Suppressor macrophage (primary cell): Measurements from ENCODE around the gene SLCO2B1.

Experiments used
- DNase-seq, 4 experiments: peaks; one replicate each; pipeline ENCODE4 v3.0.0-alpha.2; 2020 to 2022

The SLCO2B1 gene

DNA sequence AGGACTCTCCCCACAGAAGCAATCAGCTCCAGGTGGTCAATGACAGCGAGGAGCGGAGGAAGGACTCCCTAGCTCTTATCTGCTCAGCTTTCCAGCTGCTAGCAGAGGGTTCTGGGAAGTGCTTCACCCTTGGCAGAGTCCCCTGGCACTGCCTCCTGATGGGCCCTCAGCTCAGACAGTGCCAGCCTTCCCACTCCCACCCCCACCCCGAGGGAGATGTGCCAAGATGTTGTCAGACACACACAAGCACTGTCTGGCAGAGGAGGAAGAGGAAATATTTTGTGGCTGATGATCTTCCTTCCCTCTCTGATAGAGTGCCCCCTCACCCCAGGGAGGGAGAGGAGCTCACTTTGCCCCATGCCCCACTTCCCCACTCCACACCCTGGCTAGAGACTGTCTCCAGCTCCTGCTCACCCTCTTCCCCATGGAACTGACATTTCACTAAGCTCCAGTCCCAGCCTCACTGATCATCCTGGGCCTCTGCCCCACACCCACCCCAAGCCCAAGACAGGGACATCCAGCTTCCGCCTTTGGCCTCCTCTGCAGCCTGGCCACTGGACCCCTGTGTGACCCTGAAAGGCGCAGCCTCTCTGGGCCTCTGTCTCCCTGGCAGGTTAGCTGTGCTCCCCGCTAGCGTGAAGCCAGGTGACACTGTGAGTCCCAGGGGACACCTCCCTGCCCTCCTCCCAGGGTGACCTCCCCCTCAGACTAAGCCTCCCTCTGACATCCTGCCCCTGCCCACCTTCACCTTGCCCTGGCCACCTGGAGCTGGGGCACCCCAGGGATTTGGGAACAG is 44.5 kb downstream of the SLCO2B1 start:
- peak; percentile 79 to 90 (median 86) for DNase-seq

DNA sequence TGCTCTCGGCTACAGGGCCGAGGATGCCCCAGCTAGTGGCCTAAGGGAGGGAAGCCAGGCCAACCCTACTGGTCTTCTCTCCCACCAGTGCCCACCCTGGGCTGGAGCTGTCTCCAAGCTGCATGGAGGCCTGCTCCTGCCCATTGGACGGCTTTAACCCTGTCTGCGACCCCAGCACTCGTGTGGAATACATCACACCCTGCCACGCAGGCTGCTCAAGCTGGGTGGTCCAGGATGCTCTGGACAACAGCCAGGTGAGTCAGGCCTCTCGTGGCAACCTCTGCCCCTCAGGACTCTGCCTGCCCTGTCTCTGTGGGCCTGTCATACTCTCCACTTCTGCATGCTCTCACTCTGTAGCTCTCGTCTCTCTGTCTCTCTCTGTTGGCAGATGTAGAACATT is 45.5 kb downstream of the SLCO2B1 start:
- DNase-seq: no peak

DNA sequence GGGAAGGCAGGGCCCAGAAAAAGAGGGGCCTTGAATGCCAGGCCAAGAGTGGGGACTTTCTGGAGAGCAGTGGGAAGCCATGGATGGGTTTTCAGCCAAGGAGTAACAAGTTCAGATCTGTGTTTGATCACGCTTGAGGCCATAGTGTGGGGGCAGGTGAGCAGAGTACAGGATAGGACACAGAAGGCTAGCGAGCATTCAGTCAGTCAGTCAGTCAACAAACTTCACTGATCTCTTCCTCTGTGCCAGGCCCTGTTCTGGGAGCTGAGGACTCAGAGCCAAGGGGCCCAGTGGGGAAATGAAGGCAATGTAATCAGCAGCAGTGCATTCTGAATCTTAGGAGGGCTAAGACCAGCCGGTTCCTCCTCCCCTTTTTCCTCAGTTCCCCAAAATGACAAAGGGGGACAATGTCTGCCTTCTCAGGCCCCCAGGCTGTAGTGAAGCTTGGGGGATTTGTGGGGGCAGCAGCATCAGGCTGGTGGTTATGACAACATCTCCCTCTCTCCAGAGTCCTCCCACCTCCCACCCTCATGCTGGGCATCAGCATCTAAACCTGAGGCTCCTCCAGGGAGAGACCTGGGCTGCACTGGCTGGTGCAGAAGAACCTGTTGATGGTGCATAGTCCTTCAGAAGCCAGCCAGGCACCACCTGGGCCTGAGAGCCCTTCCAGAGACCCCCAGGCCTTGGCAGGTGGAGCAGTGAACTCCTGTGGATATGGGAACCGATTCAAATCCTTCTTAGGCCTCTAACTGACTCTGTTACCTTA is 46.8 kb downstream of the SLCO2B1 start:
- DNase-seq: no peak

- DNase-seq: no peak
Observed at GRCh38 chr11:75198278-75198973, 47.5 kb downstream of the SLCO2B1 start.

DNA sequence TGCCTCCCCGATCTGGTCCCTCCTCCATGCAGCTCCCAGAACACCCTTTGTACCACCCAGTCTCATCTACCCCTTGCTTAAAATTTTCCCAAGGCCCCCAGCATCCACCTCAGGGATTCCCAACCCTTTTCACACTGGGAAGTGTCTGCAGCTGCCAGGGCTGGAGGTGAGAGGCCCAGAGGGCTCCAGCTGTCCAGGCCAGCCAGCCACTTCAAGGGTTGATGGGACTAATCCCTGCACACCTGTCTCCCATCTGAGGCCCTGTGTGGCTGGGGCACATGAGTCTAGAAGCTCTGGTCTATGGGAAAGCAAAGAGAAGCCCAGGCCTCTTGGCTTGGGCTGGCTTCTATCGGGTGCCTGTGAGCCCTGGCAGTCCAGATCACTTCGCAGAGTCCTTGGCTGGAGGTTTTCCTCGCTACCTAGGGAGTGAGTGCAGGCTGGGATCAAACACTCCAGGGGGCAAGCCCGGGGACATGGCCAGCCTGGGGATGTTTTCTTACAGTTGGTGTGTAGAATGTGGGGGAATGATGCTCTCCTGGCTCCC is 48.6 kb downstream of the SLCO2B1 start:
- no peak for DNase-seq

- no peak for DNase-seq
Observed at GRCh38 chr11:75200051-75200450, 49.1 kb downstream of the SLCO2B1 start.

DNA sequence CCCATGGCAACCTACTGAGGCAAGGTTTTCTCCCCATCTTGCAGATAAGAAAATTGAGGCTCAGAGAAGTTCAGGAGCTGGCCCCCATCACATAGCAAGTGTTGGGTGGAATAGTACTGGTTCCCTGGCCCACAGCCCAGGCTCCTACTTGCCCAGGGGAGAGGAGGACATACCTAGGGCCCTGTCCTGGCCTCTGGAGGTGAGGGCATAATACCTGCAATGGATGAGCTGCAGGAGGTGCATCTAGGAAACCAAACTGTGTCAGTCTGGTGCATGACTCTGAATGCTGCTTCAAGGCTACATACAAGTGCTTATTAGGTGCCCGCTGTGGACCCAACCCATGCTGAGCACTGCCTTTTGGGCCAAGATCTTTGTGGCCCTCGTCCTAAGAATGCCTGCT is 49.6 kb downstream of the SLCO2B1 start:
- DNase-seq: no peak

DNA sequence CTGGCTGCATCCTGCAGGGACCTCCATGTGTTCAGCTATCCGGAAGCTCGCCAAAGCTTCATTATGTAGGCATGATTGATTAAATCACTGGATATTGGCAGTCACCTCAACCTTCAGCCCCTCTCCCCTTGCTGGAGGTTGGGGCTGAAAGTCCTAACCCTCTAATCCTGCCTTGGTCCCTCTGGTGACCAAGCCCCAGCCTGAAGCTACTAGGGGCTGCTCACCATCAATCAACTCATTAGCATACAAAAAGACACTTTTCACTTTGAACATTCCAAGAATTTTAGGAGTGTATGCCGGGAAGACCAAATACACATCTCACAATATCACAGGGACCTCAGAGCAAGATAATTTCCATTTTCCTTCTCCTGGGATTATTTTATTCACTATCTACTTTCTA is 50.9 kb downstream of the SLCO2B1 start:
- DNase-seq: no peak

GRCh38 chr11:75202195-75202594 is 51.3 kb downstream of the SLCO2B1 start:
- DNase-seq: no peak

- DNase-seq: no peak
Observed at GRCh38 chr11:75203138-75203537, 52.2 kb downstream of the SLCO2B1 start.

GRCh38 chr11:75203641-75204011 is 52.7 kb downstream of the SLCO2B1 start:
- peak in 1 of 4 experiments; percentile 14 for DNase-seq

DNA sequence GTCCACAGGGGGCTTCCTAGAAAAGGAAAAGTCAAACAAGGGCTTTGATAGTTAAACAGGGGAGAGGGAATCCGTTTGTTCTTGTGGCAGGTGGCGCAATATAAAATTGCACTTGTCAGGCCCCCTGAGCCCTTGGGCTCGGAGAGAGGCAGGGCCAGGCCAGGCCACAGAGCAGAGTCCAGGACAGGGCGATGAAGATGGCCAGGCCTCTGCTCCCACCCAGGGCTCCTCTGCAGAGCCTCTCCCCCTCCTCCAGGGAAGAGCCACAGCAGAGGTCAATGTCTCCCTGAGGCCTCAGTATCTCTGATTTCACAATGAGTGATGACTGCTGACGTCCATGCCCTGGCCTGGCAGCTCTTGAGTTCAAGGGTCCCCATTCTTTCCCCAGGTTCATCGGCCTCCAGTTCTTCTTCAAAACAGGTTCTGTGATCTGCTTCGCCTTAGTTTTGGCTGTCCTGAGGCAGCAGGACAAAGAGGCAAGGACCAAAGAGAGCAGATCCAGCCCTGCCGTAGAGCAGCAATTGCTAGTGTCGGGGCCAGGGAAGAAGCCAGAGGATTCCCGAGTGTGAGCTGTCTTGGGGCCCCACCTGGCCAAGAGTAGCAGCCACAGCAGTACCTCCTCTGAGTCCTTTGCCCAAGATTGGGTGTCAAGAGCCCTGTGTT is 53.2 kb downstream of the SLCO2B1 start:
- peak in 1 of 4 experiments; percentile 8 for DNase-seq

GRCh38 chr11:75204685-75205563 is 54.0 kb downstream of the SLCO2B1 start:
- DNase-seq: peak; percentile 90 to 95 (median 94)

- no peak for DNase-seq
Observed at GRCh38 chr11:75205564-75206020, 54.7 kb downstream of the SLCO2B1 start.

DNA sequence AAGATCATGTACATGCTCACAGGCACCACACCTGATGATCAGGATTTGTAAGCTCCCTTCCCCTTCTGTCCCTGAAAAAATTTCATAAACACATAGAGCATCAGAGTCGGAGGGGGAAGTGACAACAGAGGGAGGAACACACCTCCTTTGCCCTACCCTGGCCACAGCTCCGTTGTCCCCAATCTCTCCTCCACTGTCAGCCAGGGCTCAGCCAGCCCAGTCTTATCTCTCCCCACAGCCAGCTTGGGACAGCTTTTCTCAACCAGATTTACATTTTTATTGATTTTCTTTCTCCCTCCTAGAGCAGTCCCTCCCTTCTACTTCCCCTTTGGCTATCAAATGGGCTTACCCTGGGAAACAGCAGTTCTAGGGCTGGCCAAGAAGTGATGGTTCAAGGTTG is 57.5 kb downstream of the SLCO2B1 start:
- peak; percentile 28 to 48 (median 33) for DNase-seq

DNA sequence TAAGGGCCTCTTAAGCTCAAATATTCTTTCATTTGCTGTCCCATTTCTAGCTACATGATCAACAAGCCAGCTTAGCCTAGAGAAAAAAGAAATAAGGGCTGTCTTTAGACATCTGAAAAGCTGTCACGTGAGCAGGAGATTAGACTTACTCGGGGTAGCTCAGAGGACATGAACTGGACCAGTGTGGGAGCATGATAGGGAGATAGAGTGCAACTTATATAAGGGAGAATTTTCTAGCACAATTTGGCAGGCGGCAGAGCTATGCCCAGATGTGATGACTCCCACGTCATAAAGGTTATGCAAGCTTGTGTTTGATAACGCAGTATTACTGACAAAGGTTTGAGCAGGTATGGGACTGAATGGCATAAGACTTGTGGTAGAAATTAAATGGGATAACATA is 61.5 kb downstream of the SLCO2B1 start:
- no peak for DNase-seq

DNA sequence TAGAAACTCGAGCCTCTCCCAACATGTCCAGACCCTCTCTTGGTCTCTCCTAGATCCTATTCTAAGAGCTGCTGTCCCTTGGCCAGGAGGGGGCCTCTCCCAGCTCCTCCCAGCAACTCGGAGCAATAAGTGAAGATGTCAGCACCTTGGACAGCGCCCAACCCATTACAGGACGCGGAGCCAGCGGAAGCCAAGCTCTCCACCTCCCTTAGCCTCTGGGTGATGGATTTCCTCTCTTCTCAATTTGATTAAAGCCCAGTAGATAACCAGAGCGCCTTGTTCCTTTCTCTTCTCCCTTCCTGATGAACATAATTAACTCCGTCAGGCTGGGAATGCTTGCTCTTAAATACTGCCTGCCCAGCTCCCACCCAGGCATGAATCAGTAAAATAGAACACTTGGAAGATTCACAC is 63.5 kb downstream of the SLCO2B1 start:
- DNase-seq: peak; percentile 91 to 94 (median 92)

DNA sequence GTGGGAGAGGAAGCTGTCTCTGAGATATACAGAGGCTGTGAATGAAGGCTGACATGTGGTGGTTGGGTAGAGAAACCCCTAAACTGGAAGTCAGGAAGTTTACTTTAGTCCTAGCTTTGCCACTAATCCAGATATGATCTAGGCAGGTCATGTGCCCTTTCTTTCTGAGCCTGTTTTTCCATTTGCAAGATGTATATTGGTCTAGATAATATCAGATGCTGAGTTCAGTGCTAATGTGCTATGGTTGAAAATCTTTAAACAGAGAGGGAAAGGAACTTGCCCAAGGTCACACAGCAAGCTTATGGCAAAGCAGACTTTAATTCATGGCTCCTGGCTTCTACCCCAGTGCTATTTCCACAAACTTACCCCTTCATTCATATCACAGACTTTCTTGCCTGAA is 63.9 kb downstream of the SLCO2B1 start:
- DNase-seq: no peak

- no peak for DNase-seq
Observed at GRCh38 chr11:75219869-75220268, 69.0 kb downstream of the SLCO2B1 start.

DNA sequence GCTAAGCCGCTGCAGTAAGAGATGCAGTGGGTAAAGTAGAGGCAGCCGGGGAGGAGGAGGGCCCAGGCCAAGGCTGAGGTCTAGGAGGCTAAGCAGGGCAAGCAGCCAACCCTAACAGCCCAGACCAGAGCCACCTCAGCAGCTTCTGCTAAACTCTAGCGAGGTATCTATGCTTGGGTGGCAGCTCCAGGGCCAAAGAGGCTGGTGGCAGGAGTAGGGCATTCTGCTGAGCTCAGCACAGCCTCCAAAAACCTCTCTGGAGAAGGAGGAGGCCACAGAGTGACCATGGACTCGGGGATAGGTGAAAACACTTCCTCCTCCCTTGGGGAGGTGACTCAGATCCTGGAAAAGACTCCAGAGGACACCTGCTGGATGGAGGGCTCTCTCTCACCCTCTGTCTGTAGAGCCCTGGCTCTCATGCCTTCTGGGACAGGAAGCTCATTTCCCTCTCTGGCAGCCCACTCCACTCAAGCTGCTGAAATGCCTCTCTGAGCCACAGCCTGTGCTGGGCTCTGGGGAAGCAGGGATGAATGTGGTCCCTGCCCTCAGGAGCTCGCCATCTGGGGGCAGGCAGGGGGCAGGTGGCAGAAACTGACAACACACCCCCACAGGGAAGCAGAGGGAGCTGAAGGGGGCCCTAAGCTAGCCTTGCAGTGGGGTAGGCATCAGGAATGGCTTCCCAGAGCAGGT is 73.2 kb downstream of the SLCO2B1 start:
- no peak for DNase-seq

DNA sequence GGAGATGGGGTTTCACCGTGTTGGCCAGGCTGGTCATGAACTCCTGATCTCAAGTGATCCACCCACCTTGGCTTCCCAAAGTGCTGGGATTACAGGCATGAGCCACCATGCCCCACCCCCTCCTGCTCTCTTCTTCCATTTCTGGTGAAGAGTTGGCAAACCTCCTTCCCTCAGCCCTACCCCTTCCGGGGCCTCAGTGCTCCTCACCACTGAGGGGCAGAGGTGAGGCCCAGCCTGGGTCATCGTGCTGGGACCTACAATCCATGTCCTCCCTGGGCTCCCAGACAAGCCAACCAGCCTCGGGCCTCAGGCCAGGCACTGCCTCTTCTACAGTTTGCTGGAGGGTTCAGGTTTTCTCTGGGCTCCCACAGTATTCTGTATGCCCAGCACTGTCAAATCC is 74.9 kb downstream of the SLCO2B1 start:
- no peak for DNase-seq
